ENCODE data around the gene NCKAP5.

- TF ChIP-seq CTCF (IDR thresholded peaks at IDR 0.05; ENCODE audit: borderline replicate concordance, extremely low read depth, low read length, poor library complexity, severe bottlenecking), result no peak
- no peak for TF ChIP-seq EZH2 (IDR thresholded peaks at IDR 0.05; ENCODE audit: borderline replicate concordance, low read depth, low read length, severe bottlenecking)
Observed at GRCh38 chr2:133477616-133477990, 90.7 kb downstream of the NCKAP5 start.

Data from DND-41 (cell line).